Hematopoietic multipotent progenitor cell treated with erythropoietin and hydrocortisone succinate and interleukin-3 and kit ligand, for 15 days (in vitro differentiated cells): Measurements from ENCODE around the gene DKK1.
"Not testable (repeated sequence)": the region's sequence is repeated elsewhere in the genome, so short reads cannot be mapped to it uniquely, and the experiment has no call there.

ENCODE experiments used
- DNase-seq: peaks from one replicate; pipeline ENCODE4 v3.0.0-alpha.2; 2015; ENCODE audit warnings: low spot score

The DKK1 gene

GRCh38 chr10:52318136-52318701, 4.1 kb downstream of the DKK1 start:
- no peak for DNase-seq

DNA sequence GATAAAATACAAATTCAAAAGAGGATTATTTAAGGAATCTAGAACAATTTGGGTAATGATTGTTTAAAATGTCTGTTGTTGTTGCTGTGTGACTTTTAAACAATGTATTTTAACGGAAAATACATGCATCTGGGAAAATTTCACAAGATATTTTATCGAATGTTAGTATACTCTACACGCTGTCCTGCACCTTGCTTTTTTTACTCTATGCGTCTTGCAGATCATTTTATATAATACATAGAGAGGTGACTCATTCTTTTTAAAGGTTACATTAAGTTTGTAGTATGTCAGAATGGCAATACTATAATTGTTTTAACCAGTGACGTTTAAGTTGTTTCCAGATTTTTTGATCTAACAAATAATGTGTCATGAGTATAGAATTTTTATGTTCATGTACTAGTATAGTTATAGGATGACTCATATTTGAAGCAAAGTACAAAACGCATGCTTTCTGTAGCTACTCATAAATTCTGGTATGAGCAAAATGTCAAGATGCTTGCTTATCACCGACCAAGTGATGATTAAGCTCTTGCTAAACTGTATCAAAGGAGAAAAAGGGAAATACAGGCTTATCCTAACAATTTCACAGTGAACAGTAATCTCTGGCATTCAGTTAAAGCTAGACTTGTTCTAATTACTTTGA, 4.9 kb downstream of the DKK1 start:
- DNase-seq: no peak

GRCh38 chr10:52319926-52320325, 5.8 kb downstream of the DKK1 start:
- no peak for DNase-seq

DNA sequence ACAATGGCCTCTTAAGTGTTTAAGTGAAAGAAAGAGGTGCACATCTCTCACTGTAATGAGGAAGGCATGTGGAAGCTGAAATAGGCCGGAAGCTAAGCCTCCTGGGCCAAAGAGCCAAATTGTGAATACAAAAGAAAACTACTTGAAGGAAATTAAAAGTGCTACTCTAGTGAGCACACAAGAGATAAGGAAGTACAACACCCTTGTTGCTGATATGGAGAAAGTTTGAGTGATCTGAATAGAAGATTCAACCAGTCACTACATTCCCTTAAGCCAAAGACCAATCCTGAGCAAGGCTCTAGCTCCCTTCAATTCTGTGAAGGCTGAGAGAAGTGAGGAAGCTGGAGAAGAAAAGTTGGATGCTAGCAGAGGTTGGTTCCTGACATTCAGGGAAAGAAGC, 8.2 kb downstream of the DKK1 start:
- DNase-seq: no peak

GRCh38 chr10:52322936-52323335, 8.9 kb downstream of the DKK1 start:
- no peak for DNase-seq

- no peak for DNase-seq
These were observed 12.3 kb downstream of the DKK1 start for GRCh38 chr10:52326382-52326781.

GRCh38 chr10:52331638-52332364, 17.7 kb downstream of the DKK1 start:
- DNase-seq: no peak

DNA sequence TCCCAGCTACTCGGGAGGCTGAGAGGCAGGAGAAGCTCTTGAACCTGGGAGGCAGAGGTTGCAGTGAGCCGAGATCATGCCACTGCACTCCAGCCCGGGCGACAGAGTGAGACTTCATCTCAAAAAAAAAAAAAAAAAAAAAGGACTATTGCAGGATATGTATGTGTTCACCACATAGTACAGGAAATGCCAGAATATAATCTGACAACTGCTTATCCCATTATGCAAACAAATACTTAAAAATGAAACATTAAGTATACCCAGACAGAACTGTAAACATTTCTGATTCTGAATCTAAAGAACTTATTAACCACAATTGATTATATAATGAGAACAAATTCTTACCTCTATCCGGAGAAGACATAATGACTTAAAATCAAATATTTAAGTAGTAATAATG, 18.7 kb downstream of the DKK1 start:
- no peak for DNase-seq

- no peak for DNase-seq
These were observed 20.5 kb downstream of the DKK1 start for GRCh38 chr10:52334595-52334994.

DNA sequence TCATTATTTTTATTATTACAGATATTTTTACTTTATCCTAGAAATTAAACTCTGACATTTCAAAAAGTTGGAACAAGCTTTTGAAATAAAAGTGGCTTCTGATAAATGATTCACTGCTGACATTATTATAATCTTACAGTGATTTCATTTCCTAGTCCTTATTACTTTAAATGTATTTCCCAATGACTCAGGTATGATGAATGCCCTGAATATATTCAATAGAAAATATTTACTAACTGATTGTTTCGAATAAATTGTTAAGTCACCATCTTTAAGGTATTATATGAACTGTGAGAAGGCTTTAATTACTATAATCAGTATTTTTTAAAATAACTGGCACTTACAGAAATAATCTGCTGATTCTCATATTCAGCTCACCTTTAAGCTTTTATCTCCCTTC, 21.6 kb downstream of the DKK1 start:
- no peak for DNase-seq

- no peak for DNase-seq
These were observed 23.1 kb downstream of the DKK1 start for GRCh38 chr10:52337225-52337624.

GRCh38 chr10:52343439-52343838, 29.4 kb downstream of the DKK1 start:
- no peak for DNase-seq

DNA sequence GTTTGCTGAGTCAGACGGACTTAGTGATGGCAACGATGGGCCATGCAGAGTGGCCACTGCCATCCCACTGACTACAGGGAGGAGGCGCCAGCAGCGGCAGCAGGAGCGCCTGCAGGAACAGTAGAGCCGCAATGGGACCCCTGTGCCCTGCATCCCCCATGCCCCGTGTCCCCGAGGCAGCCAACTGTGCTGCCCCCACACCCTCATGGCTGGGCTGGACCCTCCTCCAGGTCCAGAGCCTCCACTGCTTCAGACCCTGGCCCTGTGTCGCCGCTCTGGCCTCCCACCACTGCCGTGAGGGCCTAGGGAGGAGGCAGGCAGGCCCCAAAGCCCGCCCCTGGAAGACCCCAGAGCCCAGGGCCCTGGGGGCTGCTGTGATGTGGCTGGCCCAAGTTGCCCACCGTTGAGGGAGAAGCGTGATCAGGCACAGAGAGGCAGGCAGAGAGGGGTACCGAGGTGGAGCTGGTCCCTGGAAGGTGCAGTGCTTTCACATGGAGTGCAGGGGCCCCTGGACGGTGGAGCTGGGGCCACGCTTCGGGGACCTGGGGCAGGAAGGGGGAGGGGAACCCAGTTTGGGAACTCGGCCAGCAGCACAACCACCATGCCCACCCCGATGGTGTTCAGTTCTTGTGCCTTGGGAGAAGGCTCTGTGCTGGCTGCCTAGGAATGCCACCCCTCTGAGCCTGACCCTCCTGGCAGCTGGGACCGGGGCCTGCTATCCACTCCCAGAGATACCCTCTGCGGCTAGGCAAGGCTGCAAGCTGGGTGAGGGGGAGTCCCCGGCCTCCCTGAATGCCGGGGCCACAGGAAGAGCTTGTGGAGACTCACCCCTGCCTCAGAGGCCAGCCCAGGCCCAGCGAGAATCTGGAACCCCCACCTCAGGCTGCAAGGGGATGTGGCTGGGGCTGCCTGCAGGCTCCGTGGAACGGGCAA, 32.6 kb downstream of the DKK1 start:
- no peak for DNase-seq

DNA sequence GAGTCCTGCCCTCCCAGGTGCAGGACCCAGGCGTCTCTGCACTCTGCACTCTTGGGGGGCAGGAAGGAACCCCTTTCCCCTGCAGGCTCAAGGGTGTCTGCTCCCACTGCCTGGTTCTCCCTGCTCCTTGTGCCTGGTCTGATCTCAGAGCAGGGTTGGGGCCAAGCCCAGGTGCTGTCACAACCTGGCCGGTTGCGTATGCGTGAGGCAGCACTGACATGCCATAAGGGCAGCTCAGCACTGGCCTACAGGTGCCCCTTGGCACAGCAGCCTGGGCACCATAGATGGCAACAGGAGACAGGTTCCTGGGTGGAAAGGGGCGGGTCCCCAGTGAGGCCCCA, 33.2 kb downstream of the DKK1 start:
- no peak for DNase-seq

- no peak for DNase-seq
These were observed 34.0 kb downstream of the DKK1 start for GRCh38 chr10:52348037-52348564.

DNA sequence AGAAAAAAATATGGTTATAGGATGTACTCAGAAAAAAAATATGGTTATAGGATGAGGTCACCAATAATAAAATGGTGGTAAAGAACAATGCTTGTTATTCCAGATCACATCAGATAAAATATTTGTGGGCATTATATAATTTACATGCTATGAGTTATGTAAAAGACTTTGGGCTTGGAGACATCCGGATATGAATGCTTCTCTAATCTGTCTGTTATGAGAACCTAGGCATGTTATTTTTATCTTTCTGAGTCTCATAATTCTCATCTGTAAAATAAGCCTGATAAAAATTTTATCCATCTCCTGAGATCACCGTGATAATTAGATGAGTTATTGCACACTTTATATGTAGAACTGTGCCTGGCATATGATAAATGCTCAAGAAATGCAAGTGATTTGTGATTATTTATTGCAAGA, 37.8 kb downstream of the DKK1 start:
- no peak for DNase-seq

- no peak for DNase-seq
These were observed 39.1 kb downstream of the DKK1 start for GRCh38 chr10:52353205-52353604.

GRCh38 chr10:52353960-52354394, 39.9 kb downstream of the DKK1 start:
- no peak for DNase-seq

GRCh38 chr10:52357971-52358370, 43.9 kb downstream of the DKK1 start:
- no peak for DNase-seq

DNA sequence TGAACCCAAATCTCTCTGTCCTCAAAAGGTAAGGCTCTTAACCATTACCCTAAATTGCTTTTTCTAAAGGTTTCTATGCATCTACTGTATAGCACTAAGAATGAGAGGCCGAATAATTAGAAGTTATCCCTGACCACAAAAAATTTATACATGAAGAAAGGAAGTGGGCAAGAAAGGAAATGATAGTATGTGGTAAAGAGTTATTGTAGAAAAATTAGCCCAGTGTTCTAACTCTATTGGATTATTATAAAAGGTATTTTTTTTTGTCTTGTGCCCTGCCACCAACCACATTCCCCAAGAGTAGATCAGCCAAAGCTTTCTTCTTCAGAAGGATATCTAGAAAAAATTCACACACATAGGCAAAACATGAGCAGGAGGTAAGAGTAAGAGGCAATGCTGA, 45.4 kb downstream of the DKK1 start:
- no peak for DNase-seq

- DNase-seq: not testable (repeated sequence)
These were observed 51.7 kb downstream of the DKK1 start for GRCh38 chr10:52365547-52366432.
